ENCODE data around the gene CDH8. TPM values are rescaled to one million over a fixed set of nuclear protein-coding genes. Genes with fewer than 3 reads are reported as not detected.

The CDH8 gene
- total RNA-seq, 1 donor from 2014 or later, result not detected

GRCh38 chr16:62034231-62035114 lies 1.8 kb downstream of the CDH8 start:
- DNase-seq (no peak), ATAC-seq (no peak)
- intact Hi-C loops (cut with micrococcal nuclease), result no loop called here

GRCh38 chr16:62033065-62033464 lies 3.2 kb downstream of the CDH8 start:
- ATAC-seq, result no peak
- DNase-seq, result no peak
- intact Hi-C loops (cut with micrococcal nuclease), result no loop called here

- intact Hi-C loops (cut with micrococcal nuclease), result no loop called here
- ATAC-seq (no peak), DNase-seq (no peak)
Observed at GRCh38 chr16:62029947-62030346, 6.3 kb downstream of the CDH8 start.

- intact Hi-C loops (cut with micrococcal nuclease), result no loop called here
- no peak for ATAC-seq
- DNase-seq, result no peak
Observed at GRCh38 chr16:62022688-62023087, 13.6 kb downstream of the CDH8 start.

GRCh38 chr16:62021161-62021581 lies 15.1 kb downstream of the CDH8 start:
- no peak for DNase-seq
- no peak for ATAC-seq
- intact Hi-C loops (cut with micrococcal nuclease), result no loop called here

- intact Hi-C loops (cut with micrococcal nuclease), result no loop called here
- DNase-seq, result no peak
- ATAC-seq, result no peak
Observed at GRCh38 chr16:62020681-62021080, 15.6 kb downstream of the CDH8 start.

DNA sequence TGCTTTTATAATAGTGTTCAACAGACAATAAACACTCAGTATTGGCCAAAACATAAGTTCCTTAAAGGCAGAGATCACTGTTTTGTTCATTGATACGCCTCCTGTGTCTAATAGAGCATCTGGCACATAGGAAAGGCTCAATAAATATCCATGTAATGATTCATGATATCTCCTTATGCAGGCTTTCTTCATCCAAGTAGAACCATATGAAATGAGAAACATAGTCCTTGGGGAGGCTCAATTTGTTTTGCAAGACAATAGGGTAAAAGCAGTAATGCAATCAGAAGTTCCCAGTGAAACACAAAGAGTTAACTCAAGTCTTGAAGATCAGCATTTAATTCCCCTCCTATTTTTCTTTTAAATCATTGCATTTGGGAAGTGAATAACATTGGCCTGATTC lies 16.4 kb downstream of the CDH8 start:
- no peak for DNase-seq
- no peak for ATAC-seq
- intact Hi-C loops (cut with micrococcal nuclease), result no loop called here

- no peak for ATAC-seq
- DNase-seq, result no peak
- intact Hi-C loops (cut with micrococcal nuclease), result no loop called here
Observed at GRCh38 chr16:62018301-62019060, 17.8 kb downstream of the CDH8 start.

GRCh38 chr16:62014319-62014923 lies 21.8 kb downstream of the CDH8 start:
- peak; percentile 39 for ATAC-seq

GRCh38 chr16:62010186-62010585 lies 26.1 kb downstream of the CDH8 start:
- DNase-seq (no peak), ATAC-seq (no peak)
- intact Hi-C loops (cut with micrococcal nuclease), result no loop called here

More at GRCh38 chr16:62014319-62014923, 21.8 kb downstream of the CDH8 start:
- no peak for DNase-seq
- intact Hi-C loops (cut with micrococcal nuclease), result no loop called here

DNA sequence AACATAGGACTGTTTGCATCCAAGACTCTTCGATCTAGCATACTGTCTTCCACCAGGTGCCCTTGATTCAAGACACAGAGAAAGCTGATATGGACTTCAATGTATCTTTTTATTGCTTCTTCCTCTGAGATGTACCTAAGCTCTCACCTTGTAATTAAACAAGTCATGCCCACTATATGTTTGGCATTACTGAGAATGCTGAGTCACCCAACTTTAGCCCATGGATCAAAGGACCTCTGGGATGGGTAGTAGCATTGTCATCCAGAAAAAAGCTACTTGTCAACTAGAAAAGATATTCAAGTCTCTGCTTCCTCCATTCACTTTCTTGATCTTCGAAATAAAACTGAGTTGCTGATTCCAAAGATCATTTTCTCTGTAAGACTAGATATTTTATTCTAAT lies 37.8 kb downstream of the CDH8 start:
- intact Hi-C loops (cut with micrococcal nuclease), result no loop called here
- no peak for DNase-seq
- ATAC-seq, result no peak

DNA sequence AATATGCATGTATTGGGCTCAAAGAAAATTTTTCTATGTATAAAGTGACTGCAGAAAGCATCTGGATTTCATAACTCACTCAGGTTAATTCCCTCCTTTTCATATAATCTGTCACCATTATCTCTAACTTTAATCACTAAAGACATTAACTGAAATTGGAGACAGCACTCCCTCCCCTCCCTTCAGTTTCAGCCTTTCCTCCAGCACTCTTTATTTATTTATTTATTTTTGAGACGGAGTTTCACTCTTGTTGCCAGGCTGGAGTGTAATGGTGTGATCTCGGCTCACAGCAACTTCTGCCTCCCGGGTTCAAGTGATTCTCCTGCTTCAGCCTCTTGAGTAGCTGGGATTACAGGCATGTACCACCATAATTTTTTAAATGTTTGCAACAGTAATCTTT lies 43.1 kb downstream of the CDH8 start:
- ATAC-seq (no peak), DNase-seq (no peak)
- intact Hi-C loops (cut with micrococcal nuclease), result no loop called here

- no peak for ATAC-seq
- intact Hi-C loops (cut with micrococcal nuclease), result no loop called here
- DNase-seq, result no peak
Observed at GRCh38 chr16:61987474-61988012, 48.7 kb downstream of the CDH8 start.

- intact Hi-C loops (cut with micrococcal nuclease), result no loop called here
- DNase-seq (no peak), ATAC-seq (no peak)
Observed at GRCh38 chr16:61969077-61969382, 67.2 kb downstream of the CDH8 start.

GRCh38 chr16:61968242-61969076 lies 67.8 kb downstream of the CDH8 start:
- intact Hi-C loops (cut with micrococcal nuclease), result no loop called here
- ATAC-seq (no peak), DNase-seq (no peak)

DNA sequence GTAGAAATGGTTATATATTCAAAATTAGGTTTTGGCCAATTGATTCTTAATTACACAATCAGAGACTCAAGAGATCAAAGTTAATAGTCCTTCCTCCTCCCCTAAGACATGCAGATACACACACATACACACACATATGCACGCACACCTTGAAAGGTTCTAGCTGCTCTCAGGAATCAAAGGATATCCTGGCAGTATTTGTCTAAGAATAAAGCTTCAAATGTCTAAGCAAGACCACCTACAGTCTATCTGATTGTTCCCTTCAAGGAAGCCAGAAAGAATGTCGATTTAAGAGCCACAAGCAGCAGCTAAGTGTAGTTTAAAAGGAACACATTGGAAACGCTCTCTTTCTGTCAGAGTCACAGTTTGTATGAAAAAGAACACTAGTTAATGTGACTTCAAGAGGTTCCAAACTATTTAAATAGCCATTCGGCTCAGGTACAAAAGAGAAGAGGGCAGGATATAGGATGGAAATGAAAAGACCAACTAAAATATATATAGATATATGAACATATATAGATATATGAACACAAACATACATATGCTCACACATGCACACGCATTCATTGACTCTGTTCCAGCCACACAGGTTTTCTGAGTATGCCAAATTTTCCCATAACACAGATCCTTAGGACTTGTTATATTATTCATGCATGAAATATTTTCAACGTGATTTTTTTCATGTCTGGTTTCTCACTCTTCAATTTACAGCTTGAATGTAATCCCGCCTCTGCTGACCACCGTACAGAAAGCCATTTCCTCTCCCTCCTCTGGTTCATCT lies 79.0 kb downstream of the CDH8 start:
- intact Hi-C loops (cut with micrococcal nuclease), result no loop called here
- no peak for DNase-seq
- no peak for ATAC-seq

- intact Hi-C loops (cut with micrococcal nuclease), result no loop called here
- DNase-seq (no peak), ATAC-seq (no peak)
Observed at GRCh38 chr16:61952841-61953240, 83.4 kb downstream of the CDH8 start.

DNA sequence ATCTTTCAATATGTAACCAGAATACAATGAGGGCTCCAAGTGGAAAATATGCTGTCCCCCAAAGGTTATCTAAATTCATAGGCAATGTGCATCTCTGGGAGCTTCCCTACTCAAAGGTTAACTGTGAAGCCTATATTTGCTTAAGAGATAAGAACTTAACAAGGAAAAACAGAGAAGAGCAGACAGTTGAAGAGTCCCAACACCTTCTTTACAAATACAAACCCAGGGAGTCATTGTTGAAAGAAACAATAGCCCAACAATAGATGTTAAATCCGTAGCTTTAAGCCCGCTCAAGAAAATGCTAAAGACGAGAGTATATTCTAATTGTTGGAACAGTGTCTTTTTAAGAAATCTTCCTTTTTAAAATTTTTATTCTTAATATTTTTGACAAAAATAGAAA lies 87.8 kb downstream of the CDH8 start:
- DNase-seq (no peak), ATAC-seq (no peak)
- intact Hi-C loops (cut with micrococcal nuclease), result no loop called here
